HG03469 (cell line): ENCODE data around the gene COPE.
"Not testable (repeated sequence)": the region's sequence is repeated elsewhere in the genome, so short reads cannot be mapped to it uniquely, and the experiment has no call there.

Experiments used
- ATAC-seq: cut with Tn5 transposase; IDR thresholded peaks from one replicate; pipeline ENCODE4 v1.9.1; 2021; ENCODE audit warnings: mild to moderate bottlenecking, moderate library complexity, moderate number of reproducible peaks; ENCODE audit not compliant: unreplicated experiment

COPE gene

DNA sequence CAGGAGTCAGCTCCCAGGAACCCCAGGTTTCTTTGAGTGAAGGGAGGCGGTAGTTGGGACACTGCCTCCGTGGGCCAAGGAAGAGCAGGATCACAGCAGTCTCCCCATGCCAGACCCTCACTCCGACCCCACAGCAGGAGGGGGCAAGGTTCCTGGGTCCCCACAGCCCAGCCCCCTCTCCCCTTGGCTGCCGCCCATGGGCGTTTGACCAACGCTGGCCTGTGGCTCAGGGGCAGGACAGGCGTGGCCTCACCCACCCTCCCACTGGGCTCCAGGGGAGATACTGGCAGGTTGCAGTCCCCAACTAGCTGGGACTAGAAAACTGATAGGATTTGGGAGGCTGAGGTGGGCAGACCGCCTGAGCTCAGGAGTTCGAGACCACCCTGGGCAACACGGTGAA is 9.2 kb downstream of the COPE start:
- ATAC-seq: no peak

DNA sequence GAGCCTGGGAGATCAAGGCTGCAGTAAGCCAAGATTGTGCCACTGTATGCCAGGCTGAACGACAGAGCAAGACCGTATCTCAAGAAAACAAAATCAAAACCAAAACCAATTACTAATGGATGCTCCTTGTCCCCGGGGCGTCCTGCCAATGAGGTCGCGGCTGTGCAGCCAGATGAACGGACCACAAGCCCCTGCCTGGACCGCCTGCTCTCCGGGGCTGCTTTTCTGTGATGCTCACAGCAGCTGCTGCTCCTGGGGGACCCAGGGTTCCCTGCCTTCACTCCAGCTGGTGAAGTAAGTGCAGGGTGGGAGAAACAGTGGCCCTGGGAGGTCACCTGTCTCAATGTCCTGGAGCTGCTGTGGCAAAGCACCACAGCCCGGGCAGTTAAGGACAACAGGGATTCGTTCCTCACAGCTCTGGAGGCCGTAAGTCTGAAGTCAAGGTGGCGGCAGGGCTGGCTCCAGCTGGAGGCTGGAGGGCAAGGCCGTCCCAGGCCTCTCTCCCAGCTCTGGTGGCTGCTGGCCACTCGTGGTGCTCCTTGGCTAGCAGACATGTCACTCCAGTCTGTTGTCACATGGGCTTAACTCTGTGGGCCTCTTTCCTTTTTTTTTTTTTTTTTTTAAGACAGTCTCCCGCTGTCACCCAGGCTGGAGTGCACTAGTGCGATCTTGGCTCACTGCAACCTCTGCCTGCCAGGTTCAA is 10.1 kb downstream of the COPE start:
- ATAC-seq: no peak

DNA sequence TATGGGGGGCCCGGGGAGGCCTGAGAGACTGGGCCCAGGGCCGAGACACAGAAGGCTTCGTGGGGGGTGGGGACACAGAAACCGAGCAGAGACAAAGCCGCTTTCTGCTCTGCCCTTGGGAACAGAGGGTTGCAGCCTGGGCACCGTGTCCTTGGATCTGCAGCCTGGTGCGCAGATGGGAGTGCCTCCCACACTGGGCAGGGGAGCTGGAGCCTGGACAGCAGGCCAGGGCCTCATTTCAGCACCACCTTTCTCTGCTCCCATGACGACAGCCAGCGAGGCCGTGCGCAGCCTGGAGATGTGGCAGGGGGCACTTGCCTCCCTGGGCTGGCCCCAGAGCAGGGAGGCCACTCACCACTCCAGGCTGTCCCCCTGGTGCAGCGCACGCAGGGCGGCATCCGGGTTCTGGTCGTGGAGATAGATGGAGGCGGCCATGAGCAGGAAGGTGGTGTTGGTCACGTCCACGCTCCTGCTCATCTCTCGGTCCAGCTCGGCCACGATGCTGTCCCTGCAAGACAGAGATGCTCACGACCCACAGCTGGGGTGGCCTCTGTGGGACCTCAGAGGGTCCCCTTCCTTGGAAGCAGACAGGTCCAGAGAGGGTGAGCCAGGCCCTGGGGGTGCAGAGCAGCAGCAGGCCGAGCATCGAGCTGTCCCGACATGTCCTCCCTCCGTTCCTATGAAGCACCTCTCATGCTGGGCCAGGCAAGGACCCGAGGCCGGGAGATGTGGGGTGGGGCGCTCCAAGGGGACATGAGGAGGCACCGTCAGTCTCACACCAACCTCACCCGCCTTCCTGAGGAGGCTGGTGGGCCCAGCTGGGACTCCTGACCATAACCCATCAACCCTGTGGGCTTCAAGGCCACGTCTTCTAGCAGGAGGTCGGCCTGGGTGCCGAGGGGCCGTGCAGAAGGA is 12.3 kb downstream of the COPE start:
- ATAC-seq: no peak

GRCh38 chr19:18905513-18906236 is 13.5 kb downstream of the COPE start:
- no peak for ATAC-seq

- ATAC-seq: no peak
These were observed 14.1 kb downstream of the COPE start for GRCh38 chr19:18905058-18905456.

DNA sequence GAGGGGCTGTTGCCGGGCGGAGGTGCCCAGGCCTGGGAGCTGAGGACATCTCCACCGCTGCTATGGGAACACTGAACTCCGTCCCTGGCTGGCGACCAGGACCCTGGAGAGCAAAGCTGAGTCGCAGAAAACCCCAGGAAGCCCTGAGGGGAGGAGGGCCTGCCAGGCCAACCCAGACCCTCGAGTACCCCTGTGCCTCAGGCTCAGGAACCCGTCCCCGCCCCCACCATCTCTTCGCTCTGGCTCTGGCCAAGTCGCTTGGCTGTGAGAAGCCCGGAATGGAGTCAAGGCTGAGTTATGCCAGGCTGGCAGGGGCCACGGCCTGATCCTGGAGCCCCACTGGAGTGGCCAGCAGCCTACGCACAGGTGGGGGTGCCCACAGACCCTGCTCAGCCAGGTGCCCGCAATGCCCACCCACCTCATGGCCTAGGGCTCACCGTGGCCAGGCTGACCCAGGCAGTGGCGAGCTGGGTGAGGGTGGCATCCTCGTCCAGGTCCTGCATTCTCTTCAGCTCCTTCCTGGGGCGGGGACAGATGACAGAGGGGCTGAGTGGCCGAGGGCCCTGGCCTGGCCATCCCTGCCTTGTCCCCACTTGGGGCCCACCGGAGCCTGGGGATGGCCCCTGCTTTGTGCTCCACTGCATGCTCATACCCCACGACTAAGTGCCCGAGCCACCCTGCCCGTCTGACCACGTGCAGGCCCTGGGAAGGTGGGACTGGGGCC is 14.7 kb downstream of the COPE start:
- no peak for ATAC-seq

DNA sequence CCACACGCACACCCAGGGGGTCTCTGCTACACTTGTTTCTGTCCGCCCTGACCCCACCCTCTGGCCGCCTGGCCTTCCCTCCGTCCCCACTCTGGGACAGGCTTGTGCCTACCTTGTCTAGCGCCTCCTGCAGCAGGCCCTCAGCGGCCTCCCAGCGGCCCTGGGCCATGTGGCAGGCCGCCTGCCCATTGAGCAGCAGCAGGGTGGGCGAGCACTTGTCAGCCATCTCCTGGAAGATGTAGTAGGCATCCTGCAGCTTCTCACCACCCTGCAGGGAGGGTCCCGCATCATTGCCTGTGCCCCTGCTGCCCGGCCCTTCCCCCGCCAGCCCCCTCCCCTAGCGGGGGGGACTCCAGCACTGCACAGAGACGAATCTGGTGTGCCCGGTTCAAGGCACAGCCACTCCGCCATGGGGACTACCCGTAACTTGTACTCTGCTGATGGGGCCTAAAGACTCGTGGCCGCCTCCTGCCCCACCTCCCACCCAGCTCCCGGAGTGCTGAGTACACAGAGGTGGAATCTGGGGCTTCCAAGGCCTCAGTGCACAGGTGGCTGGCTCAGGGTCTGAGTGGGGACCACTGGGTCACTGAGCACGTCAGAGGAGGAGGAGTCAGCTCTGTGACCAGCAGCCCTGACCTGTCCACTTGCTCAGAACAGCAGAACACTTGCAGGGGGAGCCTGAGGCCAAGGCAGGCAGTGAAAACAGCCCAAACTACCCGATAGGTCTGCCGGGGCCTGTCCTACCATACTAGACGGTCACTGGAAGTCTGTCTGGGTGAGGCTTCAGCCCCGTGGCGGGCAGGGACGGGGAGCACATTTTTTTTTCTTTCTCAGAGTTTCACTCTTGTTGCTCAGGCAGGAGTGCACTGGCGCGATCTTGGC is 15.8 kb downstream of the COPE start:
- no peak for ATAC-seq

GRCh38 chr19:18902519-18902918 is 16.7 kb downstream of the COPE start:
- not testable (repeated sequence) for ATAC-seq

- ATAC-seq: no peak
These were observed 17.7 kb downstream of the COPE start for GRCh38 chr19:18901491-18901890.

GRCh38 chr19:18900700-18901481 is 18.3 kb downstream of the COPE start:
- ATAC-seq: no peak

GRCh38 chr19:18899624-18900560 is 19.3 kb downstream of the COPE start:
- no peak for ATAC-seq

DNA sequence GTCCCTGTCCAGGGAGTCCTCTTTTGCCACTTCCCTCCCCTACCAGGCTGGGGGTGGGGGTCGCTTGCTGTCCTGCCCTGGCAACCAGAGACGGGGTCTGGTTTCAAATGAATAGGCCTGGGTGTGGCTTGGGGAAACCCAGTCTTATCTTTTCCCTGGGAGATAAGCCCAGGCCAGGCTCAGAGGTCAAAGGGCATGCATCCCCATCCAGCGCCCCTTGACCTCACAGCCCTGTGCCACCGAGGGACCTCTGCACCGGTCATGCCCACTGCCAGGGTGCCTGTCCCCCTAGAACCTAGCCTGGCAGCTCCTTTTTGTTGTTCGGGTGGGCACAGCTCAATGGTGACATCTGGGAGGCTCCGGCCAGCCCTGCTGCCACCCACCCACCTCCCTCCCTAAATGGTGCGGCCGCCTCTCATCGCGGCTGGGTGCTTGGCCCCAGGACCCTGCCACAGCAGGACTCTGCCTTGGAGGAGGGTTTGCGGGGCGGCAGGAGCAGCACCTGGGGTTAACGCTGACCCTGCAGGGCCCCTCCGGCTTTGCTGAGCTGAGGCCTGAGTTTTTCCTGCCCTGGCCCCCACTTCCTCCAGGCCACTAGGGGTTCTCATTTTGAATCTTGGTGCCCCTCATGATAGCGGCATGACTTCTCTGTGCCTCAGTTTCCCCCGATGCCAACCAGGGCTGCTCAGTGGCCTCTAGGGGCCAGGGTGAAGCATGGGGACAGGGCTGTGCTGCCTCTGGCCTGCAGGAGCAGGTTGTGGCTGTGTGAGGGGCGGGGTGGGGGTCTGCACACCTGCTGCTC is 20.4 kb downstream of the COPE start:
- no peak for ATAC-seq

- ATAC-seq: no peak
These were observed 21.0 kb downstream of the COPE start for GRCh38 chr19:18898081-18898606.

GRCh38 chr19:18897094-18898029 is 21.8 kb downstream of the COPE start:
- ATAC-seq: no peak

GRCh38 chr19:18896421-18896841 is 22.8 kb downstream of the COPE start:
- no peak for ATAC-seq

DNA sequence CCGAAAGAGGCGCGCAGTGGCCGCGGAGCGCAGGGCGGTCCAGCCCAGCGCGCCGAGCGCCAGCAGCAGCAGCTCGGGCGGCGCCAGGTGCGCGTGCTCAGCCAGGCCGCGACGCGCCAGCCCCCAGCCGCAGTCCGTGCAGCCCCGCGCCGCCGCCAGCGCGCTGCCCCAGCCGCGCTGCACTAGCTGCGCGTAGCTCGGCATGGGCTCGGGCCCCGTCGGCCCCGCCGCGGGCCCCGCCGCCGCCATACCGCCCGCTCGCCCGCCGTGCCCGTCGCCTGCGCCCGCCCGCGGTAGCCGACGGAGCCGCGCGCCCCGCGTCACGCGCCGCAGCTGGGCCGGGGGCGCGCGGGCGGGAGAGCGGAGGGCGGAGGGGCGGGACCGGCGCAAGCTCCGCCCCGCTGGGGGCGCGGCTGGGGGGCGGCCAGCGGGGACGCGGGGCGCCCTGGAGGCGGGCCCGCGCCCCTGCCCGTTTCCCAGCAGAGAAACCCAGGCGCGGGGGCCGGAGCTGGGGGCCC is 23.3 kb downstream of the COPE start, which contains the start of gene CERS1:
CERS1 (minus strand) TSS at position 335 of the 518 bp plus-strand sequence; CDS start at position 249, 86 bp downstream.
- no peak for ATAC-seq
